Inflammatory macrophage (primary cell): ENCODE measurements around the gene KRTAP10-5.
"Not testable (repeated sequence)": the region's sequence is repeated elsewhere in the genome, so short reads cannot be mapped to it uniquely, and the experiment has no call there.

Experiments
- DNase-seq, 2 donors: peaks; one replicate each; pipeline ENCODE4 v3.0.0-alpha.2; 2020 to 2022

The KRTAP10-5 gene

GRCh38 chr21:44571296-44571695 is 9.1 kb downstream of the KRTAP10-5 start:
- no peak for DNase-seq

- no peak for DNase-seq
Observed at GRCh38 chr21:44569861-44570517, 10.4 kb downstream of the KRTAP10-5 start.

- DNase-seq: no peak
Observed at GRCh38 chr21:44568667-44569556, 11.5 kb downstream of the KRTAP10-5 start.

- no peak for DNase-seq
Observed at GRCh38 chr21:44568261-44568660, 12.1 kb downstream of the KRTAP10-5 start.

- no peak for DNase-seq
Observed at GRCh38 chr21:44567481-44568171, 12.8 kb downstream of the KRTAP10-5 start.

GRCh38 chr21:44566403-44566802 is 14.0 kb downstream of the KRTAP10-5 start:
- peak in 1 of 2 donors; percentile 67 for DNase-seq

GRCh38 chr21:44564886-44565598 is 15.4 kb downstream of the KRTAP10-5 start:
- DNase-seq: no peak

GRCh38 chr21:44564099-44564498 is 16.3 kb downstream of the KRTAP10-5 start:
- no peak for DNase-seq

GRCh38 chr21:44558695-44559094 is 21.7 kb downstream of the KRTAP10-5 start, which contains the start of gene KRTAP10-3:
Gene KRTAP10-3 (minus strand): TSS chr21:44558795. CDS start chr21:44558715, 80 bp downstream.
- no peak for DNase-seq

GRCh38 chr21:44558329-44558675 is 22.1 kb downstream of the KRTAP10-5 start:
- not testable (repeated sequence) for DNase-seq

- no peak for DNase-seq
Observed at GRCh38 chr21:44557491-44558328, 22.7 kb downstream of the KRTAP10-5 start.

GRCh38 chr21:44556879-44557278 is 23.5 kb downstream of the KRTAP10-5 start:
- no peak for DNase-seq

- DNase-seq: no peak
Observed at GRCh38 chr21:44555200-44555875, 25.1 kb downstream of the KRTAP10-5 start.

- DNase-seq: no peak
Observed at GRCh38 chr21:44552681-44553080, 27.7 kb downstream of the KRTAP10-5 start.

GRCh38 chr21:44552136-44552535 is 28.3 kb downstream of the KRTAP10-5 start:
- DNase-seq: no peak

- no peak for DNase-seq
Observed at GRCh38 chr21:44551340-44551961, 29.0 kb downstream of the KRTAP10-5 start, which contains the start of gene KRTAP10-2. Gene KRTAP10-2 (minus strand): TSS chr21:44551505. CDS start chr21:44551458, 47 bp downstream.

GRCh38 chr21:44550807-44551206 is 29.6 kb downstream of the KRTAP10-5 start:
- no peak for DNase-seq

GRCh38 chr21:44550285-44550684 is 30.1 kb downstream of the KRTAP10-5 start:
- not testable (repeated sequence) for DNase-seq

- no peak for DNase-seq
Observed at GRCh38 chr21:44549525-44550211, 30.7 kb downstream of the KRTAP10-5 start.

GRCh38 chr21:44548922-44549321 is 31.5 kb downstream of the KRTAP10-5 start:
- DNase-seq: no peak
